Measurements from ENCODE around the gene NOP14. TPM values are rescaled to one million over a fixed set of nuclear protein-coding genes. Genes with fewer than 3 reads are reported as not detected.

Gene NOP14
- total RNA-seq, 4 donors from 2014 or later = 8.6 to 43.0 (median 12.8) TPM

DNA sequence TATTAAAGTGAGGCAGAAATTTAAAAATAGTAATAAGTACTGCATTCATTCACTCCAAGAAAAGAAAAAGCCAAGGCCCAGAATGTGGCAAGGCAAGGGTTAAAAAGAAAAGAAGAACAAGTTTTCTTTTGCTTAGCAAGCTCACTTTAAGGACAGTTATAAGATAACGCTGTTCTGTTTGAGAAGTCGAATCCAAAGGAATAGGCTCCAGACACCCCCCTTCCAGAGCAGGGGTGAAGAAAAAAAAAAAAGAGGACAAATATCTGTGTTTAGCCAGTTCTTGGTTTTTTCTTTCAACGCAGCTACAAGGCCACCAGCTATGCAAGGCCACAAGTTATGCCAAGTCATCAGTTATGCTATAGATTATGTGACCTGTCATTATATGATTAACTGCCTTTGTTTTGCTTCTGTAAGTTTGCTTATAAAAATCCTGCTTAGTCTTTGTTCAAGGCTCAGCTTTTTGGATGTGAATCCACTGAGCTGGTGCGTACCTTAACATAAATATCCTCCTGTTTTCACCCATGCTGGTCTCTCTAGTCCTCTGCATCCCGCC lies 1.6 kb upstream of the NOP14 start:
- no peak for DNase-seq
- peaks cover 3 to 21% (median 20%) of the 10 kb centered on the region in 4 donors for H3K4me1 ChIP-seq
- in situ Hi-C loops (cut with MboI; ENCODE audit: low pct_ligation_motif_present in 1 of 4, low pct_unique_long_range_greater_than_20kb in 1 of 4, low sequenced_read_pairs in 3 of 4) = no loop called here
- H3K9me3 ChIP-seq = no peaks in the 10 kb centered on the region
- no peaks in the 10 kb centered on the region for H3K36me3 ChIP-seq
- WGBS, 2 donors (ENCODE audit: low coverage in 1 of 2) = 67 to 71% methylated on average over 5 of the region's 5 CpGs
- H3K27ac ChIP-seq = no peak overlapping the region
- intact Hi-C loops (cut with DNase I; ENCODE audit: low total_unique reads) = no loop called here
- no peaks in the 10 kb centered on the region for H3K27me3 ChIP-seq
- H3K4me3 ChIP-seq = peak overlapping the region in 2 of 4 donors; percentile 85 to 94
- TF ChIP-seq POLR2AphosphoS5 (IDR thresholded peaks at IDR 0.05) (no peak), CTCF (IDR thresholded peaks at IDR 0.05) (no peak)

- no peaks in the 10 kb centered on the region for H3K9me3 ChIP-seq
- in situ Hi-C loops (cut with MboI; ENCODE audit: low pct_ligation_motif_present in 1 of 4, low pct_unique_long_range_greater_than_20kb in 1 of 4, low sequenced_read_pairs in 3 of 4) (no loop called here), intact Hi-C loops (cut with DNase I; ENCODE audit: low total_unique reads) (no loop called here)
- no peaks in the 10 kb centered on the region for H3K27me3 ChIP-seq
- H3K36me3 ChIP-seq = no peaks in the 10 kb centered on the region
- peak overlapping the region; percentile 87 to 92 (median 89) for H3K27ac ChIP-seq
- DNase-seq = no peak
- H3K4me1 ChIP-seq = peaks cover 3 to 21% (median 20%) of the 10 kb centered on the region in 4 donors
- H3K4me3 ChIP-seq = peak overlapping the region; percentile 85 to 100 (median 92)
- TF ChIP-seq CTCF (IDR thresholded peaks at IDR 0.05) (no peak), POLR2A (IDR thresholded peaks at IDR 0.05) (no peak), EP300 (IDR thresholded peaks at IDR 0.05; ENCODE audit: low read depth) (no peak), POLR2AphosphoS5 (IDR thresholded peaks at IDR 0.05) (no peak)
- 0 to 2% methylated on average over 3 to 25 of the region's 38 CpGs for WGBS, 2 donors (ENCODE audit: low coverage in 1 of 2)
Observed at GRCh38 chr4:2963966-2964471, 813 bp upstream of the NOP14 start.

DNA sequence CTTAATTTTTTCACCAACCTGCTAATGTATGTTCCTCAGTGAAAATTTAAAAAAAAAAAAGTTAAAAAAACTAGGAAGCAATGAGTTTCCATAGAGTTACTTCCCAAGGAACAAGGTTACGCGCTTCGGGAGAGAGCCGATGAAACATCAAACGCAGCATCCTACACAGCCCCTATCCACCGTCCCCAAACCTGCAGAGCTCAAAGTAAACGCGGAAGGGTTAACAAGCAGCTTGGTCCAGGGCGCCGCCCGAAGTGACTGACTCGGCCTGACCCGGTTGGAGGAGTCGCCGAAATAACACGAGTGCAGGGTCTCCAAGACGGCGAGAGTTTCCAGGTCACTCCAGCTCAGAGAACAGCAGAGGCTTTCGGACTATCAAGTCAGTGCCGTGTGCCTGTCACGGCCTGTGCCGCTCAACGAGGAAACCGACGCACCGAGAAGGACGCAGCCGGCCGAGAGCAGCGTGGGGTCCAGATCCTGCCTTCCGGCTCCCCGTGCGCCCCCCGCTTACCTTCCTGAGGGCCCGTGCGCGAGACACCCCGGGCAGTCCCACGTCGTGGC lies 512 bp downstream of the NOP14 start:
- TF ChIP-seq POLR2A (IDR thresholded peaks at IDR 0.05) (no peak), EP300 (IDR thresholded peaks at IDR 0.05; ENCODE audit: low read depth) (no peak)
- Histone ChIP-seq H3K27me3 (no peaks in the 10 kb centered on the region), H3K4me1 (peaks cover 3 to 26% (median 20%) of the 10 kb centered on the region in 4 donors), H3K4me3 (peak overlapping the region; percentile 34 to 94 (median 88)), H3K27ac (peak overlapping the region; percentile 87 to 92 (median 89)), H3K9me3 (no peaks in the 10 kb centered on the region), H3K36me3 (peaks cover 0 to 3% (median 0%) of the 10 kb centered on the region in 4 donors)
- in situ Hi-C loops (cut with MboI; ENCODE audit: low pct_ligation_motif_present in 1 of 4, low pct_unique_long_range_greater_than_20kb in 1 of 4, low sequenced_read_pairs in 3 of 4) = no loop called here
- intact Hi-C loops (cut with DNase I; ENCODE audit: low total_unique reads) = no loop called here
- WGBS, 2 donors (ENCODE audit: low coverage in 1 of 2) = 0% methylated on average over 5 to 40 of the region's 40 CpGs
- DNase-seq = peak; percentile 40

DNA sequence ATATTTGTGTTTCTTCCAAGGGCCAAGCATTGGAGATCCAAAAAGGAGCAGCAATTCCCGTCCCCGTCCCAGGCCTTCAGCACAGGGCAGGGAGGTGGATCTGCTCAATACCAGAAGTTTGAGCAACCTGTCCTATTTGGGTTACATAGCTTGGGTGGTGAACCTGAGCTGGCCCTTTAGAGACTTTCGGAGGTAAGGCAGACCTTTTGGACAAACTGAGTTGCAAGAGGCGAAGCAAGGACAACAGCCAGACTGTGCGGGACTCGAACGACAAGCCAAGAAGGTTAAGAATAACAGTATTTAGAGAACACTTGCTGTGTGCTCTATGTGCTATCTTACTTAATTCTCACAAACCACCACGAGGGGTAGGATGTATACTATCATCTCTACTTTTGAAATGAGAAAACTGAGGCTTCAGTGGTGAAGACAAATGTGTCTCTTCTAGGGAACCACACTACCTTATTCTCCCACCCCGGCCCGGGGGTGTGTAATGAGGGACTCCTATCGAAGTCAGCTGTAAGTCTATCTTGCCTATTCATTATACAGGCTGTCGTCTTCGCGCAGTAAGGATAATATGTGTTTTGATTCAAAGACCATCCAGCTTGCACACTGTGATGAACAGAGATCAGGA lies 1.3 kb downstream of the NOP14 start:
- in situ Hi-C loops (cut with MboI; ENCODE audit: low pct_ligation_motif_present in 1 of 4, low pct_unique_long_range_greater_than_20kb in 1 of 4, low sequenced_read_pairs in 3 of 4) = no loop called here

More for the DNA sequence above, 1.3 kb downstream of the NOP14 start:
- Histone ChIP-seq H3K27me3 (no peaks in the 10 kb centered on the region), H3K27ac (peak overlapping the region; percentile 87 to 92 (median 89)), H3K36me3 (peaks cover 0 to 7% (median 5%) of the 10 kb centered on the region in 4 donors), H3K4me3 (peak overlapping the region; percentile 34 to 94 (median 88)), H3K9me3 (no peaks in the 10 kb centered on the region), H3K4me1 (peaks cover 3 to 26% (median 20%) of the 10 kb centered on the region in 4 donors)
- DNase-seq = no peak
- WGBS, 2 donors (ENCODE audit: low coverage in 1 of 2) = 12 to 23% methylated on average over 8 to 14 of the region's 14 CpGs
- intact Hi-C loops (cut with DNase I; ENCODE audit: low total_unique reads) = no loop called here
- no peak for TF ChIP-seq CTCF (IDR thresholded peaks at IDR 0.05)
- TF ChIP-seq POLR2A (IDR thresholded peaks at IDR 0.05) = no peak
- no peak for TF ChIP-seq EP300 (IDR thresholded peaks at IDR 0.05; ENCODE audit: low read depth)

All from transverse colon (tissue), 4 donors.